Upper lobe of right lung (tissue), 1 donor: ENCODE data around the gene GNA14. TPM values are rescaled to one million over a fixed set of nuclear protein-coding genes. Genes with fewer than 3 reads are reported as not detected.

Source experiments
- ATAC-seq: fragments of 200-7000 bp; cut with Tn5 transposase; one replicate; pipeline ENCODE4 v1.9.1; 2020; ENCODE audit warnings: mild to moderate bottlenecking, moderate library complexity
- DNase-seq: peaks from one replicate; pipeline ENCODE4 v3.0.0-alpha.2; 2020
- H3K27ac ChIP-seq: fragments of 200-600 bp; one replicate; pipeline ENCODE4 v1.8.0; 2022
- H3K27me3 ChIP-seq: fragments of 200-600 bp; one replicate; pipeline ENCODE4 v1.8.0; 2022; ENCODE audit warnings: mild to moderate bottlenecking
- H3K36me3 ChIP-seq: fragments of 200-600 bp; one replicate; pipeline ENCODE4 v1.8.0; 2022
- H3K4me1 ChIP-seq: fragments of 200-600 bp; one replicate; pipeline ENCODE4 v1.8.0; 2022
- H3K4me3 ChIP-seq: fragments of 200-600 bp; one replicate; pipeline ENCODE4 v1.8.0; 2022; ENCODE audit warnings: mild to moderate bottlenecking
- H3K9me3 ChIP-seq: fragments of 200-600 bp; one replicate; pipeline ENCODE4 v1.8.0; 2022
- intact Hi-C: fragments of 100-400 bp; cut with DNase I; formaldehyde crosslinking; loops from one replicate; pipeline ENCODE4 v1.11.0; 2022
- total RNA-seq: library from RNA; stranded (reverse); fragmentation: NEBNext Ultra II Directional; extraction: Animal tissue kit (Norgen Biotek cat#: 25700); gene quantifications from one replicate; pipeline ENCODE4 v1.2.1, GENCODE V29; 2021
- TF ChIP-seq, protein P1 (sequence below): fragments of 200-600 bp; IDR thresholded peaks from one replicate; pipeline ENCODE4 v1.8.0; 2022; ENCODE audit warnings: antibody characterized with exemption
- donor health status: DM: no; HTN: yes; CAD: no; lungs with severe emphysema.

Gene GNA14
- total RNA-seq, 1 donor from 2014 or later: 15.7 TPM

DNA sequence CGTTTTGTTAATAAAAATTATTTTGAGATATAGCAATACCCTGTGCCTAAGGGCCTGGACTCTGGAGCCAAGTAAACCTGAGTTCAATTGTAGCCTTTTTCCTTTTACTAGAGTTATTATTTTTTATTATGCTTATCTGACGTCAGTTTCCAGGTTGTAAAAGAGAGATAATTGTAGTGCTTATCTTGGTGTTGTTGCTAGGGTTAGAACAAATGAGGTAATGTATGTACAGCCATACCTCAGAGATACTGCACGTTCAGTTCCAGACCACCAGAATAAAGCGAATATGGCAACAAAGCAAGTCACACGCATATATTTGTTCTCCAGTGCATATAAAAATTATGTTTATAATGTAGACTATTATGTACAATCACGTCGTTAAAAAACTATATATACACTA is 255.8 kb downstream of the GNA14 start:
- H3K36me3 ChIP-seq: peaks cover 4% of the 10 kb centered on the region
- H3K4me3 ChIP-seq: no peak overlapping the region
- DNase-seq (no peak), ATAC-seq (no peak)
- H3K9me3 ChIP-seq: no peaks in the 10 kb centered on the region
- no peaks in the 10 kb centered on the region for H3K4me1 ChIP-seq
- no peaks in the 10 kb centered on the region for H3K27me3 ChIP-seq
- intact Hi-C loops: no loop called here
- H3K27ac ChIP-seq: no peak overlapping the region
- TF ChIP-seq, protein P1, sequence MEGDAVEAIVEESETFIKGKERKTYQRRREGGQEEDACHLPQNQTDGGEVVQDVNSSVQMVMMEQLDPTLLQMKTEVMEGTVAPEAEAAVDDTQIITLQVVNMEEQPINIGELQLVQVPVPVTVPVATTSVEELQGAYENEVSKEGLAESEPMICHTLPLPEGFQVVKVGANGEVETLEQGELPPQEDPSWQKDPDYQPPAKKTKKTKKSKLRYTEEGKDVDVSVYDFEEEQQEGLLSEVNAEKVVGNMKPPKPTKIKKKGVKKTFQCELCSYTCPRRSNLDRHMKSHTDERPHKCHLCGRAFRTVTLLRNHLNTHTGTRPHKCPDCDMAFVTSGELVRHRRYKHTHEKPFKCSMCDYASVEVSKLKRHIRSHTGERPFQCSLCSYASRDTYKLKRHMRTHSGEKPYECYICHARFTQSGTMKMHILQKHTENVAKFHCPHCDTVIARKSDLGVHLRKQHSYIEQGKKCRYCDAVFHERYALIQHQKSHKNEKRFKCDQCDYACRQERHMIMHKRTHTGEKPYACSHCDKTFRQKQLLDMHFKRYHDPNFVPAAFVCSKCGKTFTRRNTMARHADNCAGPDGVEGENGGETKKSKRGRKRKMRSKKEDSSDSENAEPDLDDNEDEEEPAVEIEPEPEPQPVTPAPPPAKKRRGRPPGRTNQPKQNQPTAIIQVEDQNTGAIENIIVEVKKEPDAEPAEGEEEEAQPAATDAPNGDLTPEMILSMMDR: no peak

DNA sequence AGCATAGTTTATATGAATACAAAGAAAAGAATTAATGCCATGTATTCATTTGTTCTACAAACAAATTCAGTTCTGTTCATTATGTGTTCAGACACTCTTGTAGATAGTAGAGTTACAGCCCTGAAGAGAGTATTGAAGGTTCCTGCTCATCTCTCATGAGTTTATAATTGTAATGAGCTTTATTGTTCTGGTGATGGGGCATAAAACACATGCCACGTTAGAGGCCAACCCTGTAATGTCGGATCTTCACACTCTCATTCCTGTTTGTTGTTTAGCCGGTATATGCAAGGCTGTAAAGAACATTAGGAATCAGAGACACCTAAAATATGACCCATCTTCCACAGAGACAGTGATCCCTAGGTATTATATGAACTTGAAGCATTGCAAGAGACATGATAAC is 256.3 kb downstream of the GNA14 start:
- no peak for ATAC-seq
- H3K4me1 ChIP-seq: no peaks in the 10 kb centered on the region
- H3K36me3 ChIP-seq: peaks cover 4% of the 10 kb centered on the region
- intact Hi-C loops: no loop called here
- no peaks in the 10 kb centered on the region for H3K9me3 ChIP-seq
- H3K27me3 ChIP-seq: no peaks in the 10 kb centered on the region
- H3K4me3 ChIP-seq: no peak overlapping the region
- TF ChIP-seq, protein P1: no peak
- H3K27ac ChIP-seq: no peak overlapping the region
- no peak for DNase-seq

DNA sequence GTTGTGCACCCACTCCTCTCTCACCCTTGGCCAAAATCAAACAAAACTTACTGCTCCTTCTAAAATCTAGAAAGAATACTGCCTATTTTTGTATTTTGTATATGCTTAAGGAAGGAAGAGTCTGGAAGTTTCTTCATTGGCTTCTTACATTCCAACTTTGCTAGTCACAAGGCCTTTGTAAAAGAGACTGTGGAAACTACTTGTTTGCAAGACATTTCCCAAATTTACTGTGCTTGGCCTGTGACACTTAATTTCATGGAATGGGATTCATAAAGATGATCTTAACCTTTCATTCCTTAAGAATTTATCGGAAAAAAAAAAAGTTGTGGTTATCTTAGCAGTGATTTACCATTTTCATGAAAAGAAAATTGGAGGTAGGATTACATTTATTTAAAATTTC is 261.9 kb downstream of the GNA14 start:
- no peaks in the 10 kb centered on the region for H3K27me3 ChIP-seq
- intact Hi-C loops: no loop called here
- no peak overlapping the region for H3K27ac ChIP-seq
- H3K9me3 ChIP-seq: no peaks in the 10 kb centered on the region
- H3K4me3 ChIP-seq: no peak overlapping the region
- no peaks in the 10 kb centered on the region for H3K4me1 ChIP-seq
- TF ChIP-seq, protein P1: no peak
- DNase-seq: no peak
- H3K36me3 ChIP-seq: peaks cover 4% of the 10 kb centered on the region
- no peak for ATAC-seq

DNA sequence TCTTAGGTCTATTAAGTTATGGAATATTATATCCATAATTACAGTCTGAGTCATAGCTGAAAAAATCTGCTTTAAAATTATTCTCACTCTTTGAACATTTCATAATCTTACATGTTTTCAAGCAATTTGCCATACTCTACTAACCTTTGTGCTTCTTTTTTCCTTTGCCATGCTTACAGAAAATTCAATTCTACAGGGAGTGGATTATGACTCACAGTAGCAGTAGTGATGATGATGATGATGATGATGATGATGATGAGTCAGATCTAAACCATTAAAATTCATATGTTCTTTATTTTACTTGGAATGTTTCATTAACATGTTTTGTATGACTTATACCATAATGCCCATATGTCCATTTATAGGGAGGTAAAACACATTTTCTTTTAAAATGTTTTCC is 263.7 kb downstream of the GNA14 start:
- H3K27ac ChIP-seq: no peak overlapping the region
- TF ChIP-seq, protein P1: no peak
- H3K36me3 ChIP-seq: no peaks in the 10 kb centered on the region
- ATAC-seq (no peak), DNase-seq (no peak)
- H3K27me3 ChIP-seq: no peaks in the 10 kb centered on the region
- no peaks in the 10 kb centered on the region for H3K9me3 ChIP-seq
- intact Hi-C loops: no loop called here
- H3K4me3 ChIP-seq: no peak overlapping the region
- H3K4me1 ChIP-seq: no peaks in the 10 kb centered on the region

DNA sequence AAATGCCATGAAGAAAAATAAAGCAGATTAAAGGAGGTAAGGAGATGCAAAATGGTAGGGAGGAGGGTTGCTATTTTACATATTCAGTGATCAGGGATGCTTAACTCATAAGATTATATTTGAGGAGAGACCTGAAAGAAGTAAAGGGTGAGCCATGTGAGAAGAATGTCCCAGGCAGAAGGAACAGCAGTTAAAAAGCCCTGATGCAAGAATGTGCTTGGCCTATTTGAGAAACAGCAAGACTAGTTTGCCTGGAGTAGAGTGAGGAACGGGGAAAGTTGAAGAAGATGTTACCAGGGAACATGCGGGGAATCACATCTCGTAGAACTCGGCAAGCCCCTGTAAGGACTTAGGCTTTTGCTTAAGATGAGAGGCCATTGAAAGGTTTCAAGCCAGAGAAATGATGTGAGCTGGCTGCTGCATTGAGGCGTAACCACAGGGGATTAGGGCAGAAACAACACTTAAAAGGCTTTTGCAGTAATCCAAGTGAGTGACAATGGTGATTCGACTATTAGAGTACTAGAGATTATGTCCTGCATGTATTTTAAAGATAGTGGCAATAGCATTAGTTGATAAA is 272.1 kb downstream of the GNA14 start:
- ATAC-seq (no peak), DNase-seq (no peak)
- Histone ChIP-seq H3K27ac (no peak overlapping the region), H3K36me3 (peaks cover 4% of the 10 kb centered on the region), H3K4me3 (no peak overlapping the region), H3K4me1 (no peaks in the 10 kb centered on the region), H3K9me3 (no peaks in the 10 kb centered on the region), H3K27me3 (no peaks in the 10 kb centered on the region)
- TF ChIP-seq, protein P1: no peak
- intact Hi-C loops: no loop called here

DNA sequence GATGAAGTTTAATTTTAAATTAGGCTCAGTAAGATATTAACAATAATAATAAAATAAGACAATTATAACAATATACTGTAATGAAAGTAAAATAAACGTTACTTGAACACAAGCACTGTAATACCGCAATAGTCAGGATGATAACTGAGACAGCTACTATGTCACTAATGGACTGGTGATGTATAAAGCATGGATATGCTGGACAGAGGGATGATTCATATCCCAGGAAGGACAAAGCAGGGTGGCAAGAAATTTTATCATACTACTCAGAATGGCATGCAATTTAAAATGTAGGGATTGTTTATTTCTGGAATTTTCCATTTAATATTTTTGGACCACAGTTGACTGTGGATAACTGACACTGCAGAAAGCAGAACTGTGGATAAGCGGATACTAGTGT is 273.9 kb downstream of the GNA14 start:
- Histone ChIP-seq H3K9me3 (no peaks in the 10 kb centered on the region), H3K27me3 (no peaks in the 10 kb centered on the region), H3K4me3 (no peak overlapping the region), H3K36me3 (peaks cover 21% of the 10 kb centered on the region), H3K27ac (no peak overlapping the region), H3K4me1 (no peaks in the 10 kb centered on the region)
- no peak for DNase-seq
- intact Hi-C loops: no loop called here
- TF ChIP-seq, protein P1: no peak
- ATAC-seq: no peak
